Measurements from ENCODE around the gene TRIM39.

TRIM39 gene

DNA sequence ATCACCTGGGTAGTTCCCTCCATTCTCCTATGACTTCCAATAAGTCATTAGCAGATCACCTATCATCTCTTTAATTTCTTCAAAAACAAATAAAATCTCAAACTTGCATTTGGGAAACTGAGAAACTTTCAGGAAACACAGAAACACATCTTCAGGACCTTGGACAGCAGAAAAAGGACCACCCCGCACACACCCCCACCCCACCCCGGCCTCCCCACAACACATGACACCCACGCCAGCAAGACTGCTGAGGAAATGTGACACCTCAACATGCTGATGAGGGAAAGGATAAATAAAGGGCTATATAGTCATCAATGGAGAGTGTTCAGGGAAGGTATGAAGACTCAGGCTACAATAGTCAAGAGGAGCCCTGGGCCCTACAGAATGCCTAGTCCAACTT, 15.6 kb upstream of the TRIM39 start:
- no peak for DNase-seq (ENCODE audit: extremely low read depth, low read depth)
- H3K4me3 ChIP-seq (replicated peaks; ENCODE audit: low read depth, low read length): no peak overlapping the region
- TF ChIP-seq, protein P1, sequence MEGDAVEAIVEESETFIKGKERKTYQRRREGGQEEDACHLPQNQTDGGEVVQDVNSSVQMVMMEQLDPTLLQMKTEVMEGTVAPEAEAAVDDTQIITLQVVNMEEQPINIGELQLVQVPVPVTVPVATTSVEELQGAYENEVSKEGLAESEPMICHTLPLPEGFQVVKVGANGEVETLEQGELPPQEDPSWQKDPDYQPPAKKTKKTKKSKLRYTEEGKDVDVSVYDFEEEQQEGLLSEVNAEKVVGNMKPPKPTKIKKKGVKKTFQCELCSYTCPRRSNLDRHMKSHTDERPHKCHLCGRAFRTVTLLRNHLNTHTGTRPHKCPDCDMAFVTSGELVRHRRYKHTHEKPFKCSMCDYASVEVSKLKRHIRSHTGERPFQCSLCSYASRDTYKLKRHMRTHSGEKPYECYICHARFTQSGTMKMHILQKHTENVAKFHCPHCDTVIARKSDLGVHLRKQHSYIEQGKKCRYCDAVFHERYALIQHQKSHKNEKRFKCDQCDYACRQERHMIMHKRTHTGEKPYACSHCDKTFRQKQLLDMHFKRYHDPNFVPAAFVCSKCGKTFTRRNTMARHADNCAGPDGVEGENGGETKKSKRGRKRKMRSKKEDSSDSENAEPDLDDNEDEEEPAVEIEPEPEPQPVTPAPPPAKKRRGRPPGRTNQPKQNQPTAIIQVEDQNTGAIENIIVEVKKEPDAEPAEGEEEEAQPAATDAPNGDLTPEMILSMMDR (IDR thresholded peaks at IDR 0.05; ENCODE audit: low read depth, low read length, missing control alignments): no peak

DNA sequence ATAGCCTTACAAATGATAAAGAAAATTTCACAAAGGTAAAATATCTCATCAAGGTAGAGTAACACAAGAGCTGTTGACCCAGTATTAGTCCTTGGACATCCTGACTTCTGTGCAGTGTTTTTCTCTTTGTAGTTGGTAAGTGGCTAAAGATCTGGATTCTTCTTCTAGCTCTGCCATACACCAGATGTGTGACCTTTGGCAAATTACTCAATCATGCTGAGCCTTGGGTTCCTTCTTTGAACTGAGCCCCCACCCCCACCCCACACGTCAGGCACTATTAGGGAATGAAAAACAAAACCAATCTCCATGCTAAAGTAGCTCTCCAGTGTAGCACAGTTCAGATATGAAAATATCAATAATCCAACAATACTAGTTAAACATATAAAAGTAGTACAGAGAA, 15.1 kb upstream of the TRIM39 start:
- TF ChIP-seq, protein P1 (IDR thresholded peaks at IDR 0.05; ENCODE audit: low read depth, low read length, missing control alignments): no peak
- H3K4me3 ChIP-seq (replicated peaks; ENCODE audit: low read depth, low read length): no peak overlapping the region
- no peak for DNase-seq (ENCODE audit: extremely low read depth, low read depth)

DNA sequence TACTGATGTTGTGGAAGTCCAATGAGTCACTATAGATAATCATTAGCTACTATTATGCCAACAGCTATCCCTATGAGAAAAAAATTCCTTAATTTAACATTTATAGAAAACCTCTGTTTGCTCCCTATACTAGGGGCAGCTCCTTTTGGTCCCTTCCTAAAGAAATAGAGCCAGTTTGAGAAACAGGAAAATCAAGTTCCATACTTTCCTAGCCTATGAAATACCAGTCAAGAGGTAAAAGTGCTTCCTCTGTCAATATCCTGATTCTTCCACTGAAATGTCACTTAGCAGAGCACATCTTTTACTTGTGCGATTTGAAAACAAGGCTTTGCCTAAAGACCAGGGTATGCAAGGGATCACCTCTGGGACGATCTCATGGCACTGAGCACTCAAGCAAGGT, 14.5 kb upstream of the TRIM39 start:
- H3K4me3 ChIP-seq (replicated peaks; ENCODE audit: low read depth, low read length): no peak overlapping the region
- DNase-seq (ENCODE audit: extremely low read depth, low read depth): no peak
- TF ChIP-seq, protein P1 (IDR thresholded peaks at IDR 0.05; ENCODE audit: low read depth, low read length, missing control alignments): no peak

DNA sequence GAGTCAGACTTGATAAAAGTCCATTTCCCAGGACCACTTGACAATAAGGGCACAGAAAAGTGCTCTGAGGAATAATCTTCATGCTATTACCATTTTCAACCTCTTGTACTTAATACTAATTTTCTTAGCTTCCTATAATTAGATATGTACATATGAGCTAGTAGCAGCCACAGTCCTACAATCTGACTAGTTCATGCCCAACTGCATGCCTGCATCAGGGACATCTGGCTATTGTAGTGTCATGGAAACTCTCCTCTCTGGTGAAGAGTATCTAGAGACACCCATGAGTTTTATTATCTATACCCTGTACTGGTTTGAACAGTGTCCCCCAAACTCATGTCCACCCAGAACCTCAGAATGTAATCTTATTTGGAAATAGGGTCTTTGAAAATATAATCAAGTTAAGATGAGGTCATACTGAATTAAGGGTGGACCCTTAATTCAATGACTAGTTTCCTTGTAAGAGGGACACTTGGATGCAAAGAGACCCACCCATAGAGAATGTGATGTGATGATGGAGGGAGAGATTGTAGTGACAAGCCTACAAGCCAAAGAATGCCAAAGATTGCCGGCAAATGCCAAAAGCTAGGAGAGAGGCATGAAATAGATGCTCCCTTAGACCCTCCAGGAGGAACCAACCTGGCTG, 13.9 kb upstream of the TRIM39 start:
- no peak overlapping the region for H3K4me3 ChIP-seq (replicated peaks; ENCODE audit: low read depth, low read length)
- TF ChIP-seq, protein P1 (IDR thresholded peaks at IDR 0.05; ENCODE audit: low read depth, low read length, missing control alignments): no peak
- DNase-seq (ENCODE audit: extremely low read depth, low read depth): no peak

DNA sequence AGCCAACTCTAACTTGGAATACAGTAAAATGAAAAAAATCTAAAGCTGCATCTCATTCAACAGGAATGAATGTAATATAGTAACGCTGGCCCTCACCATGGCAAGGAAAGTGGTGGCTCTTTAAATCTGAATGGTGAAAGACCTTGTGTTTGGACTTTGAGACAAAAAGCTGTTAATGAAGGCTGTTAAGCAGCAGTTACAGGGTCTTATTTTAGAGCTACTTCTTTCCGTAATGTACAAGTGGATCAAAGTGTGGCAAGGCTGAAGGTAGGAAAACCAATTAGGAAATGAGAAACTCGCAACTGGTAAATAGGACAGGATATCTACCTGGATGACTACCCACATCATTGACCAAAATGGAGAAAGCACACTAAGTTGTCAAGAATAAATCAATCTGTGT, 11.6 kb upstream of the TRIM39 start:
- DNase-seq (ENCODE audit: extremely low read depth, low read depth): no peak
- H3K4me3 ChIP-seq (replicated peaks; ENCODE audit: low read depth, low read length): no peak overlapping the region
- TF ChIP-seq, protein P1 (IDR thresholded peaks at IDR 0.05; ENCODE audit: low read depth, low read length, missing control alignments): no peak

DNA sequence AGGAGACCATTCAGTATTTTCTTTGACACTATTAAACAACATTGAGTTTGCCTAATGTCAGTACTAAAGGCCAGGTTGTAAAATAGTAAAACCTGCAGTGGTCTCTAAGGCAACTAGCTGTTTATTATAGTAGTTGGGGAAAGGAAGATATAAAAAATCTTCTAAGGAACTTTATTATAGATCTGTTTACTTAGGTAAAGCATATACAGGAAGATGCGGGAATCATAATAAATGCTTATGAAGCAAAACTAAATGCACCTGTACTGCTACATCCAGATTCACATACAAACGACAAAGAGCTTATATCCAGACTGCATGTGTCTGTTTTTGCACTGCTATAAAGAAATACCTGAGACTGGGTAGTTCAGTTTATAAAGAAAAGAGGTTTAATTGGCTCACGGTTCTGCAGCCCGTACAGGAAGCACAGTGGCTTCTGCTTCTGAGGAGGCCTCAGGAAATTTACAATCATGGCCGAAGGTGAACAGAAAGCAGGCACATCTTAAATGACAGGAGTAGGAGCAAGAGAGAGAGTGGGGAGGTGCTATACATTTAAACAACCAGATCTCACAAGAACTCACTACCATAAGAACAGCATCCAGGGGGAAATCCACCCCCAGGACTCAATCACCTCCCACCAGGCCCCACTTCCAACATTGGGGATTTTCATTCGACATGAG, 8.7 kb upstream of the TRIM39 start:
- DNase-seq (ENCODE audit: extremely low read depth, low read depth): no peak
- TF ChIP-seq, protein P1 (IDR thresholded peaks at IDR 0.05; ENCODE audit: low read depth, low read length, missing control alignments): no peak
- H3K4me3 ChIP-seq (replicated peaks; ENCODE audit: low read depth, low read length): no peak overlapping the region

Data from HFF-Myc (cell line).